CD4-positive, alpha-beta T cell (primary cell): ENCODE measurements around the gene CASP3. TPM values are rescaled to one million over a fixed set of nuclear protein-coding genes. Genes with fewer than 3 reads are reported as not detected.
"Not testable (repeated sequence)": the region's sequence is repeated elsewhere in the genome, so short reads cannot be mapped to it uniquely, and the experiment has no call there.

Experiments used
- ATAC-seq: fragments of 200-7000 bp; cut with Tn5 transposase; one replicate; pipeline ENCODE4 v1.10.0; 2022; ENCODE audit warnings: mild to moderate bottlenecking; ENCODE audit not compliant: poor library complexity
- CTCF ChIA-PET: fragments of 350-600 bp; sonication (Branson Sonifier 250); formaldehyde crosslinking; loops from one replicate; lab custom pipeline; 2021; ENCODE audit warnings: antibody characterized with exemption, inconsistent platforms; lab: Charles Lee
- POLR2A ChIA-PET: fragments of 350-600 bp; sonication (Branson Sonifier 250); formaldehyde crosslinking; loops from one replicate; lab custom pipeline; 2021; ENCODE audit warnings: antibody characterized with exemption, inconsistent platforms; lab: Charles Lee
- DNase-seq, 14 experiments: peaks; one replicate each; pipeline ENCODE4 v3.0.0-alpha.2; 2013 to 2020; ENCODE audit warnings: mixed read lengths in 2 of 14
- H3K27ac ChIP-seq, 2 donors: one replicate each; pipeline versions ENCODE4 v1.5.1 to v1.7.0; 2013; ENCODE audit warnings: low read length in 2 of 2, low read depth in 1 of 2, mild to moderate bottlenecking in 1 of 2
- H3K27me3 ChIP-seq, 2 experiments: 1 replicate in 1 of 2; 2 replicates in 1 of 2; pipeline versions ENCODE4 v1.6.1 to v1.7.0; 2013; ENCODE audit warnings: low read length in 2 of 2, control low read depth in 1 of 2, mild to moderate bottlenecking in 1 of 2, moderate library complexity in 1 of 2; ENCODE audit not compliant: insufficient read depth in 2 of 2, control insufficient read depth in 1 of 2
- H3K36me3 ChIP-seq: one replicate; pipeline ENCODE4 v1.6.1; 2013; ENCODE audit warnings: low read length, control low read depth; ENCODE audit not compliant: insufficient read depth
- H3K4me1 ChIP-seq: one replicate; pipeline ENCODE4 v1.6.1; 2013; ENCODE audit warnings: low read length, control low read depth; ENCODE audit not compliant: insufficient read depth
- H3K4me3 ChIP-seq: one replicate; pipeline ENCODE4 v1.5.1; 2013; ENCODE audit warnings: mild to moderate bottlenecking, low read length, moderate library complexity
- H3K9me3 ChIP-seq, 2 experiments: 1 replicate in 1 of 2; 2 replicates in 1 of 2; pipeline versions ENCODE4 v1.6.1 to v1.7.0; 2013; ENCODE audit warnings: low read length in 2 of 2, mild to moderate bottlenecking in 2 of 2, control low read depth in 1 of 2, moderate library complexity in 1 of 2; ENCODE audit not compliant: control insufficient read depth in 1 of 2, insufficient read depth in 1 of 2
- H3K27ac Mint-ChIP-seq: one replicate; pipeline ENCODE4 v1.8.0; 2020; ENCODE audit warnings: mixed read lengths
- H3K27me3 Mint-ChIP-seq: one replicate; pipeline ENCODE4 v1.8.0; 2021; ENCODE audit warnings: mixed read lengths
- H3K36me3 Mint-ChIP-seq: one replicate; pipeline ENCODE4 v1.8.0; 2021; ENCODE audit warnings: low read depth, mixed read lengths
- H3K4me1 Mint-ChIP-seq: one replicate; pipeline ENCODE4 v1.8.0; 2021; ENCODE audit warnings: low read depth, mixed read lengths
- H3K4me3 Mint-ChIP-seq: one replicate; pipeline ENCODE4 v1.8.0; 2020; ENCODE audit warnings: mild to moderate bottlenecking, mixed read lengths
- H3K9me3 Mint-ChIP-seq: one replicate; pipeline ENCODE4 v1.8.0; 2020; ENCODE audit warnings: mixed read lengths
- CTCF ChIP-seq: fragments of 200-600 bp; IDR thresholded peaks from one replicate; pipeline ENCODE4 v1.8.0; 2022; ENCODE audit warnings: antibody characterized with exemption, mild to moderate bottlenecking
- intact Hi-C, 2 experiments: fragments of 100-400 bp; cut with DNase I in 1 of 2; cut with micrococcal nuclease in 1 of 2; formaldehyde crosslinking; loops; one replicate each; pipeline versions ENCODE4 v1.15.1 to v1.9.0; 2023 to 2025; cut with DNase I, micrococcal nuclease
- total RNA-seq, 174 experiments: library from RNA in 2 of 174; stranded (reverse) in 2 of 174; gene quantifications; one replicate each; pipeline ENCODE4 v1.2.3 and lab custom pipeline; 2021 to 2026

CASP3 gene
- total RNA-seq, 2 experiments from 2014 or later, result 11.9 to 12.2 TPM

GRCh38 chr4:184664445-184665210, 15.4 kb upstream of the CASP3 start:
- H3K36me3 Mint-ChIP-seq, result peaks cover 40% of the 10 kb centered on the region
- H3K27ac ChIP-seq, result no peak overlapping the region
- H3K9me3 Mint-ChIP-seq, result no peaks in the 10 kb centered on the region
- CTCF ChIA-PET, result no interaction called here
- no peak overlapping the region for H3K4me3 Mint-ChIP-seq
- peaks cover 25% of the 10 kb centered on the region for H3K4me1 Mint-ChIP-seq
- no peak overlapping the region for H3K4me3 ChIP-seq
- ATAC-seq (no peak), DNase-seq (peak in 1 of 14 experiments; percentile 25)
- intact Hi-C loops, result no loop called here
- H3K27ac Mint-ChIP-seq, result no peak overlapping the region
- POLR2A ChIA-PET, result interaction anchor here (1.8 kb wide), 1 partner anchor 15 kb away, joined by 4 read pairs; the partner anchor contains the start of genes CASP3 and PRIMPOL
- peaks cover 17% of the 10 kb centered on the region for H3K36me3 ChIP-seq
- H3K4me1 ChIP-seq, result peaks cover 16% of the 10 kb centered on the region
- no peak for TF ChIP-seq CTCF
- no peaks in the 10 kb centered on the region for H3K27me3 ChIP-seq
- no peaks in the 10 kb centered on the region for H3K27me3 Mint-ChIP-seq
- no peaks in the 10 kb centered on the region for H3K9me3 ChIP-seq

- H3K36me3 ChIP-seq, result peaks cover 12% of the 10 kb centered on the region
- peaks cover 32% of the 10 kb centered on the region for H3K36me3 Mint-ChIP-seq
- CTCF ChIA-PET, result no interaction called here
- H3K4me3 Mint-ChIP-seq, result no peak overlapping the region
- DNase-seq (no peak), ATAC-seq (no peak)
- POLR2A ChIA-PET, result interaction anchor here (0.7 to 1.8 kb wide), 2 partner anchors 12 to 188 kb away, joined by 4 to 7 read pairs; partner anchors contain the start of genes CASP3, IRF2 and PRIMPOL
- intact Hi-C loops, result no loop called here
- H3K27ac Mint-ChIP-seq, result no peak overlapping the region
- no peaks in the 10 kb centered on the region for H3K9me3 ChIP-seq
- H3K27me3 Mint-ChIP-seq, result no peaks in the 10 kb centered on the region
- H3K4me3 ChIP-seq, result no peak overlapping the region
- no peak for TF ChIP-seq CTCF
- no peaks in the 10 kb centered on the region for H3K9me3 Mint-ChIP-seq
- no peaks in the 10 kb centered on the region for H3K27me3 ChIP-seq
- H3K4me1 ChIP-seq, result no peaks in the 10 kb centered on the region
- no peak overlapping the region for H3K27ac ChIP-seq
- H3K4me1 Mint-ChIP-seq, result peaks cover 5% of the 10 kb centered on the region
These were observed 13.0 kb upstream of the CASP3 start for GRCh38 chr4:184662236-184662635.

DNA sequence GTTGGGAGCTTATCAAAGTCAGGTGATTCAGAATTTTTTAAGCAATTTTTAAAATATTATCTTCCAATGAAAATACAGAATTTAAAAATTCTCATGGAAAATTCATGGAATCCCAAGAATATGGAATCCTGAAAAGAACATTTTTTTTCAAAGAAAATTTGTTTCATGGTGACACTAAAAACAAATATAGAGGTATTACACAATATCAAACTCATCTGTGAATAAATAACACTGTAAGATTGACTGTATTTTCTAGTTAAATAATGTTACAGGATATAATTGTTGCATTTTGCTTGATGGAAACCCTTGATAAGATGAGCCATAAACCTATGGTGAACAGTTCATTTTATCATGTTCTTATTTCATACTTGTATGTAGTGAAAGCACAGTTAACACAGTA, 11.7 kb upstream of the CASP3 start:
- intact Hi-C loops, result no loop called here
- H3K4me1 ChIP-seq, result no peaks in the 10 kb centered on the region
- H3K4me3 Mint-ChIP-seq, result no peak overlapping the region
- H3K36me3 Mint-ChIP-seq, result peaks cover 33% of the 10 kb centered on the region
- no peaks in the 10 kb centered on the region for H3K9me3 Mint-ChIP-seq
- ChIA-PET POLR2A (interaction anchor here (1.8 kb wide), 1 partner anchor 11 kb away, joined by 7 read pairs; the partner anchor contains the start of genes CASP3 and PRIMPOL), CTCF (no interaction called here)
- no peaks in the 10 kb centered on the region for H3K27me3 ChIP-seq
- H3K27me3 Mint-ChIP-seq, result no peaks in the 10 kb centered on the region
- no peak overlapping the region for H3K27ac ChIP-seq
- ATAC-seq, result no peak
- no peak for TF ChIP-seq CTCF
- peaks cover 7% of the 10 kb centered on the region for H3K36me3 ChIP-seq
- H3K27ac Mint-ChIP-seq, result no peak overlapping the region
- H3K9me3 ChIP-seq, result no peaks in the 10 kb centered on the region
- no peak overlapping the region for H3K4me3 ChIP-seq
- no peak for DNase-seq
- no peaks in the 10 kb centered on the region for H3K4me1 Mint-ChIP-seq

- H3K4me1 Mint-ChIP-seq, H3K27ac Mint-ChIP-seq, ATAC-seq, CTCF ChIA-PET, H3K4me3 ChIP-seq, H3K4me3 Mint-ChIP-seq, H3K27me3 Mint-ChIP-seq, H3K4me1 ChIP-seq, H3K36me3 ChIP-seq, POLR2A ChIA-PET, H3K9me3 ChIP-seq, H3K27ac ChIP-seq, H3K9me3 Mint-ChIP-seq, H3K27me3 ChIP-seq, DNase-seq: not testable (repeated sequence)
- H3K36me3 Mint-ChIP-seq, result peaks cover 25% of the 10 kb centered on the region
- intact Hi-C loops, result loop anchor here in 1 of 2 experiments (10.0 kb wide), 1 partner anchor 767 kb away; the partner anchor contains the start of gene UFSP2
These were observed 8.6 kb upstream of the CASP3 start for GRCh38 chr4:184657820-184658219.
